HepG2 (cell line): Measurements from ENCODE around the gene KDM3B. TPM values are rescaled to one million over a fixed set of nuclear protein-coding genes. Genes with fewer than 3 reads are reported as not detected.

Experiments
- ARNT ChIP-seq: fragments of 450-650 bp; IDR thresholded peaks from 2 replicates; pipeline ENCODE4 v1.6.1; 2017
- ATF4 ChIP-seq, 2 experiments: fragments of 450-650 bp in 1 of 2; sonication (generic) in 1 of 2; formaldehyde crosslinking; IDR thresholded peaks; 2 replicates each; pipeline versions ENCODE4 v1.5.0 to v1.8.0; 2020 to 2022; ENCODE audit warnings: mild to moderate bottlenecking in 1 of 2, missing genetic modification reagents in 1 of 2
- ERF ChIP-seq: IDR thresholded peaks from 2 replicates; pipeline ENCODE4 v1.6.1; 2018; ENCODE audit warnings: missing biosample characterization, missing genetic modification reagents
- IRF2 ChIP-seq: IDR thresholded peaks from 2 replicates; pipeline ENCODE4 v1.6.1; 2018; ENCODE audit warnings: missing genetic modification reagents, missing compliant biosample characterization
- KDM5B ChIP-seq: sonication (generic); formaldehyde crosslinking; IDR thresholded peaks from 2 replicates; pipeline ENCODE4 v1.4.0; 2020; ENCODE audit warnings: missing genetic modification reagents, mild to moderate bottlenecking, borderline replicate concordance
- PTBP1 ChIP-seq: fragments of 200-400 bp; formaldehyde crosslinking; IDR thresholded peaks from 2 replicates; pipeline ENCODE4 v1.6.1; 2018; ENCODE audit warnings: low read length, low read depth; ENCODE audit not compliant: poor library complexity, severe bottlenecking
- STAT5B ChIP-seq: sonication (generic); formaldehyde crosslinking; IDR thresholded peaks from 2 replicates; pipeline ENCODE4 v1.4.0; 2020; ENCODE audit warnings: missing genetic modification reagents
- TIGD3 ChIP-seq: sonication (generic); formaldehyde crosslinking; IDR thresholded peaks from 2 replicates; pipeline ENCODE4 v1.5.1; 2020; ENCODE audit warnings: mild to moderate bottlenecking, missing genetic modification reagents, borderline replicate concordance
- TP53 ChIP-seq: sonication (generic); formaldehyde crosslinking; conservative IDR thresholded peaks from 2 replicates; pipeline ENCODE4 v1.4.0; 2020; ENCODE audit warnings: missing genetic modification reagents
- ZNF431 ChIP-seq: sonication (generic); formaldehyde crosslinking; IDR thresholded peaks from 2 replicates; pipeline ENCODE4 v1.9.0; 2022; ENCODE audit warnings: missing genetic modification reagents, low read depth, mild to moderate bottlenecking, borderline replicate concordance
- ZNF646 ChIP-seq: sonication (generic); formaldehyde crosslinking; IDR thresholded peaks from 2 replicates; pipeline ENCODE4 v1.9.0; 2021; ENCODE audit warnings: mild to moderate bottlenecking, missing genetic modification reagents
- ZNF670 ChIP-seq: sonication (generic); formaldehyde crosslinking; IDR thresholded peaks from 2 replicates; pipeline ENCODE4 v1.8.0; 2022; ENCODE audit warnings: mild to moderate bottlenecking, missing genetic modification reagents, borderline replicate concordance
- polyA plus RNA-seq, 8 experiments: library from polyadenylated mRNA; depleted of rRNA in 3 of 8; stranded (reverse) in 7 of 8; unstranded in 1 of 8; fragments of >200 nt; fragmentation: Illumina TruSeq in 4 of 8; extraction: Trizol in 4 of 8; gene quantifications; 2 replicates each; pipeline versions ENCODE4 v1.2.1 to v1.2.3, GENCODE V29; 2011 to 2016; ENCODE audit warnings: low read depth in 4 of 8, missing spikeins in 1 of 8, mixed read lengths in 1 of 8; ENCODE audit not compliant: insufficient read depth in 1 of 8
- total RNA-seq, 5 experiments: library from RNA; depleted of rRNA; stranded (reverse); fragments of >200 nt; fragmentation: Illumina TruSeq; extraction: Trizol; gene quantifications; 2 replicates each; pipeline ENCODE4 v1.2.3, GENCODE V29; 2016; ENCODE audit warnings: low read depth in 1 of 5
- TF ChIP-seq, protein P1 (sequence below): sonication (generic); formaldehyde crosslinking; IDR thresholded peaks from 2 replicates; pipeline ENCODE4 v1.4.0; 2020; ENCODE audit warnings: mild to moderate bottlenecking, missing genetic modification reagents

KDM3B gene
- total and polyA plus RNA-seq, 2 of the 13 experiments (the other 11 are each of a cell fraction or from before 2014, with no cell fraction given), result 19.7 to 34.3 TPM

DNA sequence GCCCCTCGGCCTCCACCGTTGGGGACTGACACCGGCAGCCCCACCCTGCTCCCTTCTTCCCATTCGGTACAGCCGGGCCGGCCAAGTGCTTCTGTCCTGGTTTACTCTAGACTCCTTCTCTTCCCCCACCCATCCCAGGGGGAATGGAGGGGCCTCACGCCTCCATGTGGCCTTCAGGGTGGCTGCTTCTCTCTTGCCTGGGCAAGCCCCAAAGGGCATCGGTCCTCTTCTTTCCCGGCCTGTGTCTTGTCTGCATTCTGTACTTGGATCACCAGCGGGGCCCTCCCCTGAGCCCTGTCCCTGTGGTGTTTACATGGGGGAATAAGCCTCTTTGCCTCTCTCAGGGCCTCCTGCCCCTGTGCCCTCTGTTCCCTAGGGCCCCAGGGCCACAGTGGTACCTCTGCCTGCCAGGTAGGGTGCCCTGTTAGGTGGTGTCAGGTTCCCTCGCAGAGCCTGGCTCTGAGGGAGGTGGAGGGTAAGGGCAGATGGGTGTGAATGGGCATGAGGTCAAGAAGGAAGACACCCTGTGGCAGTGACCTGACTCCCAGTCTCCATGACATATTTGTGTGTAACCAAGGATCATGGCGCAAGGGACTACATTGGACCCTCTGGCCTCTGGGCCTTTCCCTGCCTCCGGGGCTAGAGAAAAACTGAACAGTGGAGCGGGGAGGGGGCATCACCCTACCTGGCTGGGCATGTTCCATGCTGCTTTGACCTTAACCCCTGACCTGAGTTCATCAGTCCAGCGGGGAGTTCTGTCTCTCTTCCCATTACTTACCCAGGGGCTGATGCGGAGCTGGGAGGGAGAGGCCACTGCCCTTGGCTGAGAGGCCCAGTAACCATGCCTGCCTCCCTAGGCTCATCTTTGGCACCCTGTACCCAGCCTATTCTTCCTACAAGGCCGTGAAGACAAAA is 87.9 kb downstream of the KDM3B start (continued):
- no peak for TF ChIP-seq ZNF646 (CRISPR knock-in tag)
- TF ChIP-seq, protein P1, sequence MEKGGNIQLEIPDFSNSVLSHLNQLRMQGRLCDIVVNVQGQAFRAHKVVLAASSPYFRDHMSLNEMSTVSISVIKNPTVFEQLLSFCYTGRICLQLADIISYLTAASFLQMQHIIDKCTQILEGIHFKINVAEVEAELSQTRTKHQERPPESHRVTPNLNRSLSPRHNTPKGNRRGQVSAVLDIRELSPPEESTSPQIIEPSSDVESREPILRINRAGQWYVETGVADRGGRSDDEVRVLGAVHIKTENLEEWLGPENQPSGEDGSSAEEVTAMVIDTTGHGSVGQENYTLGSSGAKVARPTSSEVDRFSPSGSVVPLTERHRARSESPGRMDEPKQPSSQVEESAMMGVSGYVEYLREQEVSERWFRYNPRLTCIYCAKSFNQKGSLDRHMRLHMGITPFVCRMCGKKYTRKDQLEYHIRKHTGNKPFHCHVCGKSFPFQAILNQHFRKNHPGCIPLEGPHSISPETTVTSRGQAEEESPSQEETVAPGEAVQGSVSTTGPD, result no peak
- TF ChIP-seq KDM5B (CRISPR knock-in tag), result no peak
- no peak for TF ChIP-seq TP53 (CRISPR knock-in tag)
- no peak for TF ChIP-seq ATF4 (CRISPR knock-in tag; IDR thresholded peaks at IDR 0.05)
- TF ChIP-seq ARNT, result no peak
- TF ChIP-seq STAT5B (CRISPR knock-in tag), result no peak
- no peak for TF ChIP-seq ZNF431 (CRISPR knock-in tag)
- TF ChIP-seq IRF2 (CRISPR knock-in tag), result no peak
- no peak for TF ChIP-seq PTBP1
- no peak for TF ChIP-seq ZNF670 (CRISPR knock-in tag)
- no peak for TF ChIP-seq ERF
- TF ChIP-seq TIGD3 (CRISPR knock-in tag), result no peak
